NAMALWA (cell line): ENCODE results near the gene SPRY1.
A peak's percentile ranks its signal among the peaks of the same experiment; 100 is the strongest.

ENCODE experiments used
- DNase-seq: peaks from one replicate; pipeline ENCODE4 v3.0.0-alpha.2; 2015; ENCODE audit warnings: low spot score

SPRY1 gene

GRCh38 chr4:123380728-123381716 is 15.6 kb upstream of the SPRY1 start:
- DNase-seq = no peak

- DNase-seq = no peak
These were observed 14.6 kb upstream of the SPRY1 start for GRCh38 chr4:123381996-123382395.

GRCh38 chr4:123383566-123383965 is 13.0 kb upstream of the SPRY1 start:
- DNase-seq = no peak

- no peak for DNase-seq
These were observed 10.0 kb upstream of the SPRY1 start for GRCh38 chr4:123386609-123387008.

- DNase-seq = peak; percentile 65
These were observed 5.6 kb upstream of the SPRY1 start for GRCh38 chr4:123390846-123391456.

GRCh38 chr4:123393721-123394120 is 2.9 kb upstream of the SPRY1 start:
- DNase-seq = no peak

- DNase-seq = peak; percentile 34
These were observed 810 bp downstream of the SPRY1 start for GRCh38 chr4:123397144-123398065.

- peak; percentile 15 for DNase-seq
These were observed 1.7 kb downstream of the SPRY1 start for GRCh38 chr4:123398066-123398852.

GRCh38 chr4:123398853-123399626 is 2.4 kb downstream of the SPRY1 start:
- no peak for DNase-seq

- DNase-seq = peak; percentile 12
These were observed 3.2 kb downstream of the SPRY1 start for GRCh38 chr4:123399627-123400358.

GRCh38 chr4:123401271-123402120 is 4.9 kb downstream of the SPRY1 start:
- DNase-seq = no peak

GRCh38 chr4:123402121-123402465 is 5.5 kb downstream of the SPRY1 start:
- DNase-seq = no peak

GRCh38 chr4:123403080-123403604 is 6.5 kb downstream of the SPRY1 start:
- no peak for DNase-seq

GRCh38 chr4:123404533-123404932 is 7.9 kb downstream of the SPRY1 start:
- no peak for DNase-seq

GRCh38 chr4:123405267-123405865 is 8.8 kb downstream of the SPRY1 start:
- no peak for DNase-seq

- no peak for DNase-seq
These were observed 10.3 kb downstream of the SPRY1 start for GRCh38 chr4:123406872-123407271.

- DNase-seq = no peak
These were observed 12.0 kb downstream of the SPRY1 start for GRCh38 chr4:123408471-123409084.

- no peak for DNase-seq
These were observed 12.7 kb downstream of the SPRY1 start for GRCh38 chr4:123409334-123409733.
